Nephron progenitor cell (in vitro differentiated cells): ENCODE results near the gene TNNC2.
A peak's percentile ranks its signal among the peaks of the same experiment; 100 is the strongest.

ENCODE experiments used
- DNase-seq: peaks from one replicate; pipeline ENCODE4 v3.0.0; 2021
- H3K27ac Mint-ChIP-seq: 2 replicates; pipeline ENCODE4 v1.8.0; 2021; ENCODE audit warnings: mild to moderate bottlenecking, moderate library complexity, mixed read lengths
- H3K27me3 Mint-ChIP-seq: 2 replicates; pipeline ENCODE4 v1.8.0; 2021; ENCODE audit warnings: mild to moderate bottlenecking, low read depth, mixed read lengths; ENCODE audit not compliant: poor library complexity
- H3K36me3 Mint-ChIP-seq: 2 replicates; pipeline ENCODE4 v1.8.0; 2021; ENCODE audit warnings: low read depth, mixed read lengths
- H3K4me1 Mint-ChIP-seq: 2 replicates; pipeline ENCODE4 v1.8.0; 2021; ENCODE audit warnings: mixed read lengths
- H3K4me3 Mint-ChIP-seq: 2 replicates; pipeline ENCODE4 v1.8.0; 2021; ENCODE audit warnings: mild to moderate bottlenecking, moderate library complexity, mixed read lengths
- H3K9me3 Mint-ChIP-seq: 2 replicates; pipeline ENCODE4 v1.8.0; 2021; ENCODE audit warnings: mild to moderate bottlenecking, moderate library complexity, mixed read lengths
- CTCF ChIP-seq: fragments of 200-600 bp; sonication (generic); IDR thresholded peaks from 2 replicates; pipeline ENCODE4 v1.5.0; 2021; ENCODE audit warnings: antibody characterized with exemption

The TNNC2 gene

GRCh38 chr20:45813489-45813888 lies 13.6 kb downstream of the TNNC2 start:
- Mint-ChIP-seq H3K4me3 (peak overlapping the region; percentile 98), H3K27me3 (no peaks in the 10 kb centered on the region)

GRCh38 chr20:45813006-45813340 lies 14.1 kb downstream of the TNNC2 start:
- DNase-seq, result no peak
- Mint-ChIP-seq H3K27me3 (no peaks in the 10 kb centered on the region), H3K4me3 (peak overlapping the region; percentile 98), H3K9me3 (no peaks in the 10 kb centered on the region), H3K27ac (peak overlapping the region; percentile 91), H3K36me3 (peaks cover 67% of the 10 kb centered on the region), H3K4me1 (peaks cover 41% of the 10 kb centered on the region)
- no peak for TF ChIP-seq CTCF

More at GRCh38 chr20:45813489-45813888, 13.6 kb downstream of the TNNC2 start:
- peaks cover 62% of the 10 kb centered on the region for H3K36me3 Mint-ChIP-seq
- H3K9me3 Mint-ChIP-seq, result no peaks in the 10 kb centered on the region
- no peak for DNase-seq
- peak overlapping the region; percentile 86 for H3K27ac Mint-ChIP-seq
- H3K4me1 Mint-ChIP-seq, result peaks cover 41% of the 10 kb centered on the region
- TF ChIP-seq CTCF, result no peak

- no peak for TF ChIP-seq CTCF
- Mint-ChIP-seq H3K27me3 (no peaks in the 10 kb centered on the region), H3K4me1 (peaks cover 37% of the 10 kb centered on the region), H3K36me3 (peaks cover 69% of the 10 kb centered on the region), H3K9me3 (no peaks in the 10 kb centered on the region), H3K4me3 (peak within 1 kb of the TSS; percentile 98), H3K27ac (peak within 1 kb of the TSS; percentile 91)
- DNase-seq, result peak; percentile 92
Measured at GRCh38 chr20:45812157-45813005, 14.7 kb downstream of the TNNC2 start, which contains the start of gene UBE2C. TSS of gene UBE2C (plus strand) at chr20:45812644. CDS start at chr20:45812696, 52 bp downstream.

GRCh38 chr20:45810191-45810970 lies 16.7 kb downstream of the TNNC2 start:
- Mint-ChIP-seq H3K36me3 (peaks cover 64% of the 10 kb centered on the region), H3K4me3 (no peak overlapping the region), H3K9me3 (no peaks in the 10 kb centered on the region), H3K27me3 (no peaks in the 10 kb centered on the region), H3K27ac (peak overlapping the region; percentile 5), H3K4me1 (peaks cover 20% of the 10 kb centered on the region)
- DNase-seq, result no peak
- TF ChIP-seq CTCF, result no peak

- Mint-ChIP-seq H3K4me1 (no peaks in the 10 kb centered on the region), H3K9me3 (no peaks in the 10 kb centered on the region), H3K27ac (no peak overlapping the region), H3K27me3 (no peaks in the 10 kb centered on the region), H3K36me3 (peaks cover 46% of the 10 kb centered on the region), H3K4me3 (no peak overlapping the region)
- TF ChIP-seq CTCF, result no peak
- DNase-seq, result no peak
Measured at GRCh38 chr20:45801851-45802250, 25.3 kb downstream of the TNNC2 start.
